ENCODE results near the gene RTF2. TPM values are rescaled to one million over a fixed set of nuclear protein-coding genes. Genes with fewer than 3 reads are reported as not detected.

Gene RTF2
- total RNA-seq, 4 donors from 2014 or later, result 69.1 to 88.8 (median 77.5) TPM

GRCh38 chr20:56537997-56538396, 69.6 kb downstream of the RTF2 start:
- no peaks in the 10 kb centered on the region for H3K27me3 ChIP-seq
- no peaks in the 10 kb centered on the region for H3K9me3 ChIP-seq
- in situ Hi-C loops (cut with MboI; ENCODE audit: low sequenced_read_pairs in 4 of 4) (no loop called here), intact Hi-C loops (cut with DNase I; ENCODE audit: low total_unique reads) (no loop called here)
- DNase-seq (no peak), ATAC-seq (no peak)
- H3K27ac ChIP-seq, result no peak overlapping the region
- TF ChIP-seq CTCF (IDR thresholded peaks at IDR 0.05 in 4 of 5, conservative IDR thresholded peaks at IDR 0.05 in 1 of 5) (no peak), POLR2A (IDR thresholded peaks at IDR 0.05) (no peak)
- H3K4me1 ChIP-seq, result no peaks in the 10 kb centered on the region
- no peak overlapping the region for H3K4me3 ChIP-seq
- H3K36me3 ChIP-seq, result no peaks in the 10 kb centered on the region

- intact Hi-C loops (cut with DNase I; ENCODE audit: low total_unique reads) (no loop called here), in situ Hi-C loops (cut with MboI; ENCODE audit: low sequenced_read_pairs in 4 of 4) (no loop called here)
- TF ChIP-seq POLR2A (IDR thresholded peaks at IDR 0.05) (no peak), CTCF (IDR thresholded peaks at IDR 0.05 in 4 of 5, conservative IDR thresholded peaks at IDR 0.05 in 1 of 5) (no peak)
- no peaks in the 10 kb centered on the region for H3K9me3 ChIP-seq
- no peaks in the 10 kb centered on the region for H3K36me3 ChIP-seq
- H3K27me3 ChIP-seq, result no peaks in the 10 kb centered on the region
- H3K27ac ChIP-seq, result no peak overlapping the region
- no peak for DNase-seq
- no peak overlapping the region for H3K4me3 ChIP-seq
- ATAC-seq, result no peak
- no peaks in the 10 kb centered on the region for H3K4me1 ChIP-seq
These were observed 72.0 kb downstream of the RTF2 start for GRCh38 chr20:56540415-56540814.

- TF ChIP-seq CTCF (IDR thresholded peaks at IDR 0.05 in 4 of 5, conservative IDR thresholded peaks at IDR 0.05 in 1 of 5) (no peak), POLR2A (IDR thresholded peaks at IDR 0.05) (no peak)
- no peaks in the 10 kb centered on the region for H3K36me3 ChIP-seq
- no peaks in the 10 kb centered on the region for H3K27me3 ChIP-seq
- no peak overlapping the region for H3K4me3 ChIP-seq
- in situ Hi-C loops (cut with MboI; ENCODE audit: low sequenced_read_pairs in 4 of 4) (no loop called here), intact Hi-C loops (cut with DNase I; ENCODE audit: low total_unique reads) (no loop called here)
- H3K9me3 ChIP-seq, result no peaks in the 10 kb centered on the region
- H3K27ac ChIP-seq, result no peak overlapping the region
- DNase-seq (no peak), ATAC-seq (no peak)
- no peaks in the 10 kb centered on the region for H3K4me1 ChIP-seq
These were observed 74.1 kb downstream of the RTF2 start for GRCh38 chr20:56542489-56543030.

GRCh38 chr20:56551571-56551970, 83.1 kb downstream of the RTF2 start:
- Histone ChIP-seq H3K36me3 (no peaks in the 10 kb centered on the region), H3K4me1 (peaks cover 6 to 10% of the 10 kb centered on the region in 2 donors), H3K27me3 (no peaks in the 10 kb centered on the region), H3K4me3 (no peak overlapping the region), H3K27ac (no peak overlapping the region), H3K9me3 (no peaks in the 10 kb centered on the region)
- intact Hi-C loops (cut with DNase I; ENCODE audit: low total_unique reads) (no loop called here), in situ Hi-C loops (cut with MboI; ENCODE audit: low sequenced_read_pairs in 4 of 4) (loop anchor here in 2 of 4 donors (25.0 kb wide), 1 partner anchor 786 kb away; the partner anchor contains the start of gene SPO11 (in 2 of the 2))
- DNase-seq (no peak), ATAC-seq (no peak)
- TF ChIP-seq CTCF (IDR thresholded peaks at IDR 0.05 in 4 of 5, conservative IDR thresholded peaks at IDR 0.05 in 1 of 5), result no peak
- no peak for TF ChIP-seq POLR2A (IDR thresholded peaks at IDR 0.05)
